Measurements from ENCODE around the gene CEP128. TPM values are rescaled to one million over a fixed set of nuclear protein-coding genes. Genes with fewer than 3 reads are reported as not detected.

The CEP128 gene
- total RNA-seq, 1 donor = 8.2 TPM

GRCh38 chr14:80620434-80620833 lies 321.1 kb downstream of the CEP128 start:
- DNase-seq (ENCODE audit: low read depth) = no peak
- no peak overlapping the region for H3K4me3 ChIP-seq (ENCODE audit: low read depth, low read length)
- no peak for TF ChIP-seq CTCF (IDR thresholded peaks at IDR 0.05; ENCODE audit: insufficient read depth, low read depth, low read length)

GRCh38 chr14:80618751-80619329 lies 322.7 kb downstream of the CEP128 start:
- DNase-seq (ENCODE audit: low read depth) = peak; percentile 91
- no peak for TF ChIP-seq CTCF (IDR thresholded peaks at IDR 0.05; ENCODE audit: insufficient read depth, low read depth, low read length)
- H3K4me3 ChIP-seq (ENCODE audit: low read depth, low read length) = no peak overlapping the region

- no peak overlapping the region for H3K4me3 ChIP-seq (ENCODE audit: low read depth, low read length)
- DNase-seq (ENCODE audit: low read depth) = no peak
- no peak for TF ChIP-seq CTCF (IDR thresholded peaks at IDR 0.05; ENCODE audit: insufficient read depth, low read depth, low read length)
Measured at GRCh38 chr14:80615831-80616230, 325.7 kb downstream of the CEP128 start.

- H3K4me3 ChIP-seq (ENCODE audit: low read depth, low read length) = no peak overlapping the region
- DNase-seq (ENCODE audit: low read depth) = no peak
- no peak for TF ChIP-seq CTCF (IDR thresholded peaks at IDR 0.05; ENCODE audit: insufficient read depth, low read depth, low read length)
Measured at GRCh38 chr14:80609055-80609454, 332.5 kb downstream of the CEP128 start.

- no peak overlapping the region for H3K4me3 ChIP-seq (ENCODE audit: low read depth, low read length)
- no peak for TF ChIP-seq CTCF (IDR thresholded peaks at IDR 0.05; ENCODE audit: insufficient read depth, low read depth, low read length)
- DNase-seq (ENCODE audit: low read depth) = no peak
Measured at GRCh38 chr14:80608563-80608962, 333.0 kb downstream of the CEP128 start.

- peak; percentile 68 for DNase-seq (ENCODE audit: low read depth)
- no peak overlapping the region for H3K4me3 ChIP-seq (ENCODE audit: low read depth, low read length)
- no peak for TF ChIP-seq CTCF (IDR thresholded peaks at IDR 0.05; ENCODE audit: insufficient read depth, low read depth, low read length)
Measured at GRCh38 chr14:80607430-80608190, 333.9 kb downstream of the CEP128 start.

Measured in fibroblast of villous mesenchyme (primary cell).